Naive thymus-derived CD4-positive, alpha-beta T cell (primary cell): ENCODE measurements around the gene MED26. TPM values are rescaled to one million over a fixed set of nuclear protein-coding genes. Genes with fewer than 3 reads are reported as not detected.

Source experiments
- ATAC-seq: fragments of 150-1000 bp; cut with Tn5 transposase; 2 replicates; pipeline ENCODE4 v1.10.0; 2021; ENCODE audit warnings: mild to moderate bottlenecking, moderate library complexity
- CTCF ChIA-PET: fragments of 350-600 bp; sonication (Branson Sonifier 250); formaldehyde crosslinking; loops from one replicate; lab custom pipeline; 2021; ENCODE audit warnings: antibody characterized with exemption; lab: Charles Lee
- POLR2A ChIA-PET: fragments of 350-600 bp; sonication (Branson Sonifier 250); formaldehyde crosslinking; loops from one replicate; lab custom pipeline; 2021; ENCODE audit warnings: antibody characterized with exemption, inconsistent platforms; lab: Charles Lee
- DNase-seq, 9 donors: peaks; one replicate each; pipeline versions ENCODE4 v3.0.0 to v3.0.0-alpha.2; 2020 to 2022; ENCODE audit warnings: mixed read lengths in 1 of 9
- H3K27ac ChIP-seq: one replicate; pipeline ENCODE4 v1.7.0; 2013; ENCODE audit warnings: mild to moderate bottlenecking, low read depth, low read length, moderate library complexity
- H3K27me3 ChIP-seq, 2 donors: one replicate each; pipeline ENCODE4 v1.7.0; 2013; ENCODE audit warnings: low read length in 2 of 2, mild to moderate bottlenecking in 2 of 2, moderate library complexity in 2 of 2; ENCODE audit not compliant: control insufficient read depth in 2 of 2, insufficient read depth in 2 of 2
- H3K36me3 ChIP-seq, 3 experiments: 1 replicate in 2 of 3; 2 replicates in 1 of 3; pipeline ENCODE4 v1.7.0; 2013; ENCODE audit warnings: low read length in 3 of 3, mild to moderate bottlenecking in 3 of 3, moderate library complexity in 1 of 3; ENCODE audit not compliant: insufficient read depth in 3 of 3, control insufficient read depth in 2 of 3
- H3K4me1 ChIP-seq, 2 donors: one replicate each; pipeline ENCODE4 v1.7.0; 2013; ENCODE audit warnings: low read length in 2 of 2, mild to moderate bottlenecking in 2 of 2, moderate library complexity in 1 of 2; ENCODE audit not compliant: control insufficient read depth in 2 of 2, insufficient read depth in 2 of 2
- H3K4me3 ChIP-seq: 2 replicates; pipeline ENCODE4 v1.7.0; 2013; ENCODE audit warnings: mild to moderate bottlenecking, low read length
- H3K9me3 ChIP-seq, 3 experiments: 1 replicate in 2 of 3; 2 replicates in 1 of 3; pipeline ENCODE4 v1.7.0; 2013; ENCODE audit warnings: low read length in 3 of 3; ENCODE audit not compliant: control insufficient read depth in 2 of 3
- H3K27ac Mint-ChIP-seq, 9 donors: one replicate each; pipeline ENCODE4 v1.8.0; 2020 to 2022; ENCODE audit warnings: mixed read lengths in 9 of 9, mild to moderate bottlenecking in 8 of 9, moderate library complexity in 5 of 9, inconsistent platforms in 2 of 9
- H3K27me3 Mint-ChIP-seq, 5 donors: one replicate each; pipeline ENCODE4 v1.8.0; 2021 to 2022; ENCODE audit warnings: mixed read lengths in 5 of 5, mild to moderate bottlenecking in 1 of 5
- H3K36me3 Mint-ChIP-seq, 5 donors: one replicate each; pipeline ENCODE4 v1.8.0; 2020 to 2022; ENCODE audit warnings: mixed read lengths in 5 of 5, mild to moderate bottlenecking in 3 of 5, inconsistent platforms in 1 of 5
- H3K4me1 Mint-ChIP-seq, 7 donors: one replicate each; pipeline ENCODE4 v1.8.0; 2020 to 2022; ENCODE audit warnings: mixed read lengths in 7 of 7, mild to moderate bottlenecking in 3 of 7, inconsistent platforms in 1 of 7
- H3K4me3 Mint-ChIP-seq, 10 donors: one replicate each; pipeline ENCODE4 v1.8.0; 2020 to 2022; ENCODE audit warnings: mild to moderate bottlenecking in 10 of 10, mixed read lengths in 10 of 10, moderate library complexity in 6 of 10, inconsistent platforms in 2 of 10
- H3K9me3 Mint-ChIP-seq, 11 donors: one replicate each; pipeline ENCODE4 v1.8.0; 2020 to 2022; ENCODE audit warnings: mixed read lengths in 11 of 11, mild to moderate bottlenecking in 4 of 11, inconsistent platforms in 1 of 11, moderate library complexity in 1 of 11
- intact Hi-C, 2 donors: fragments of 100-400 bp; cut with micrococcal nuclease; formaldehyde crosslinking; loops; one replicate each; pipeline ENCODE4 v1.15.1; 2023
- polyA plus RNA-seq, 2 donors: library from polyadenylated mRNA; unstranded; fragments of 300-500 nt; fragmentation: Illumina TruSeq; gene quantifications; one replicate each; pipeline ENCODE4 v1.2.3, GENCODE V29; 2021
- total RNA-seq, 6 experiments: library from RNA in 5 of 6; stranded (reverse) in 5 of 6; gene quantifications; 1 replicate in 5 of 6; 2 replicates in 1 of 6; pipeline ENCODE4 v1.2.3 and lab custom pipeline; 2021 to 2026

MED26 gene
- total and polyA plus RNA-seq, 7 experiments from 2014 or later, result 3.3 to 34.3 (median 15.3) TPM

GRCh38 chr19:16529466-16530144, 98.4 kb downstream of the MED26 start:
- peaks cover 0 to 33% (median 11%) of the 10 kb centered on the region in 5 donors for H3K36me3 Mint-ChIP-seq
- H3K36me3 ChIP-seq, result peaks cover 8 to 100% (median 35%) of the 10 kb centered on the region in 3 experiments
- H3K9me3 Mint-ChIP-seq, result no peaks in the 10 kb centered on the region
- no peaks in the 10 kb centered on the region for H3K9me3 ChIP-seq
- ATAC-seq (no peak), DNase-seq (no peak)
- H3K27me3 Mint-ChIP-seq, result no peaks in the 10 kb centered on the region
- POLR2A ChIA-PET, result interaction anchor here (0.8 to 0.9 kb wide), 2 partner anchors 8 to 99 kb away, joined by 4 to 7 read pairs; partner anchors contain the start of gene MED26
- H3K4me3 ChIP-seq, result no peak overlapping the region
- no peaks in the 10 kb centered on the region for H3K4me1 Mint-ChIP-seq
- intact Hi-C loops, result loop anchor here (2.0 to 5.0 kb wide), 2 partner anchors 98 to 99 kb away; partner anchors contain the start of gene MED26 (in 2 of the 2)
- no peaks in the 10 kb centered on the region for H3K4me1 ChIP-seq
- no peaks in the 10 kb centered on the region for H3K27me3 ChIP-seq
- H3K27ac ChIP-seq, result no peak overlapping the region
- CTCF ChIA-PET, result no interaction called here
- H3K27ac Mint-ChIP-seq, result peak overlapping the region in 2 of 9 donors; percentile 59 to 72
- no peak overlapping the region for H3K4me3 Mint-ChIP-seq

- Histone ChIP-seq H3K27me3 (no peaks in the 10 kb centered on the region), H3K4me3 (no peak overlapping the region), H3K27ac (no peak overlapping the region), H3K36me3 (peaks cover 15 to 99% (median 35%) of the 10 kb centered on the region in 3 experiments), H3K4me1 (no peaks in the 10 kb centered on the region), H3K9me3 (no peaks in the 10 kb centered on the region)
- no peak overlapping the region for H3K4me3 Mint-ChIP-seq
- intact Hi-C loops, result loop anchor here (1.0 to 5.0 kb wide), 3 partner anchors 59 to 101 kb away; partner anchors contain the start of gene MED26 (in 2 of the 2)
- DNase-seq (peak in 8 of 9 donors; percentile 19 to 54 (median 37)), ATAC-seq (peak; percentile 77)
- no peaks in the 10 kb centered on the region for H3K27me3 Mint-ChIP-seq
- peak overlapping the region in 5 of 9 donors; percentile 20 to 45 (median 38) for H3K27ac Mint-ChIP-seq
- no peaks in the 10 kb centered on the region for H3K4me1 Mint-ChIP-seq
- ChIA-PET CTCF (interaction anchor here (0.6 to 1.1 kb wide), 2 partner anchors 38 to 104 kb away, joined by 3 to 4 read pairs; no protein-coding TSS in a partner anchor), POLR2A (interaction anchor here (0.7 kb wide), 1 partner anchor 17 kb away, joined by 3 read pairs; no protein-coding TSS in a partner anchor)
- H3K9me3 Mint-ChIP-seq, result no peaks in the 10 kb centered on the region
- peaks cover 0 to 35% (median 8%) of the 10 kb centered on the region in 5 donors for H3K36me3 Mint-ChIP-seq
These were observed 100.0 kb downstream of the MED26 start for GRCh38 chr19:16527971-16528521.

- Mint-ChIP-seq H3K27ac (peak overlapping the region in 1 of 9 donors; percentile 37), H3K4me3 (no peak overlapping the region), H3K36me3 (peaks cover 0 to 40% (median 8%) of the 10 kb centered on the region in 5 donors), H3K4me1 (no peaks in the 10 kb centered on the region), H3K27me3 (no peaks in the 10 kb centered on the region), H3K9me3 (no peaks in the 10 kb centered on the region)
- no peaks in the 10 kb centered on the region for H3K27me3 ChIP-seq
- ChIA-PET CTCF (interaction anchor here (0.6 to 1.1 kb wide), 3 partner anchors 39 to 244 kb away, joined by 3 to 4 read pairs (median 3); no protein-coding TSS in a partner anchor), POLR2A (interaction anchor here (0.7 kb wide), 1 partner anchor 17 kb away, joined by 3 read pairs; no protein-coding TSS in a partner anchor)
- H3K36me3 ChIP-seq, result peaks cover 15 to 99% (median 35%) of the 10 kb centered on the region in 3 experiments
- ATAC-seq (no peak), DNase-seq (no peak)
- no peak overlapping the region for H3K27ac ChIP-seq
- H3K4me1 ChIP-seq, result no peaks in the 10 kb centered on the region
- H3K9me3 ChIP-seq, result no peaks in the 10 kb centered on the region
- intact Hi-C loops, result loop anchor here in 1 of 2 donors (5.0 kb wide), 1 partner anchor 100 kb away; the partner anchor contains the start of gene MED26
- no peak overlapping the region for H3K4me3 ChIP-seq
These were observed 100.6 kb downstream of the MED26 start for GRCh38 chr19:16527334-16527935.

GRCh38 chr19:16525751-16526481, 102.1 kb downstream of the MED26 start:
- no peaks in the 10 kb centered on the region for H3K4me1 Mint-ChIP-seq
- ChIA-PET POLR2A (no interaction called here), CTCF (no interaction called here)
- Histone ChIP-seq H3K36me3 (peaks cover 15 to 98% (median 27%) of the 10 kb centered on the region in 3 experiments), H3K4me1 (no peaks in the 10 kb centered on the region), H3K27me3 (no peaks in the 10 kb centered on the region), H3K27ac (no peak overlapping the region), H3K4me3 (no peak overlapping the region), H3K9me3 (no peaks in the 10 kb centered on the region)
- no peak overlapping the region for H3K4me3 Mint-ChIP-seq
- H3K9me3 Mint-ChIP-seq, result no peaks in the 10 kb centered on the region
- peaks cover 0 to 33% (median 8%) of the 10 kb centered on the region in 5 donors for H3K36me3 Mint-ChIP-seq
- no peak for ATAC-seq
- intact Hi-C loops, result loop anchor here in 1 of 2 donors (5.0 kb wide), 1 partner anchor 101 kb away; the partner anchor contains the start of gene MED26
- DNase-seq, result no peak
- no peak overlapping the region for H3K27ac Mint-ChIP-seq
- no peaks in the 10 kb centered on the region for H3K27me3 Mint-ChIP-seq

GRCh38 chr19:16524991-16525734, 102.8 kb downstream of the MED26 start:
- CTCF ChIA-PET, result no interaction called here
- no peak for ATAC-seq
- H3K4me1 ChIP-seq, result no peaks in the 10 kb centered on the region

More at GRCh38 chr19:16524991-16525734, 102.8 kb downstream of the MED26 start:
- no peak overlapping the region for H3K27ac Mint-ChIP-seq
- H3K36me3 Mint-ChIP-seq, result peaks cover 0 to 40% (median 8%) of the 10 kb centered on the region in 5 donors
- Histone ChIP-seq H3K27ac (no peak overlapping the region), H3K27me3 (no peaks in the 10 kb centered on the region), H3K4me3 (no peak overlapping the region), H3K9me3 (no peaks in the 10 kb centered on the region), H3K36me3 (peaks cover 15 to 98% (median 21%) of the 10 kb centered on the region in 3 experiments)
- H3K27me3 Mint-ChIP-seq, result no peaks in the 10 kb centered on the region
- H3K9me3 Mint-ChIP-seq, result no peaks in the 10 kb centered on the region
- DNase-seq, result no peak
- intact Hi-C loops, result loop anchor here in 1 of 2 donors (5.0 kb wide), 1 partner anchor 102 kb away; the partner anchor contains the start of gene MED26
- POLR2A ChIA-PET, result no interaction called here
- H3K4me1 Mint-ChIP-seq, result no peaks in the 10 kb centered on the region
- H3K4me3 Mint-ChIP-seq, result no peak overlapping the region
